PC-9 (cell line): ENCODE data around the gene RTN4RL1.

Experiments
- EZH2 ChIP-seq: fragments of 200-600 bp; sonication (generic); IDR thresholded peaks from 2 replicates; pipeline ENCODE4 v1.8.0; 2017; ENCODE audit warnings: antibody characterized with exemption, low read depth
- TF ChIP-seq, protein P1 (sequence below): fragments of 200-600 bp; sonication (generic); conservative IDR thresholded peaks from 2 replicates; pipeline ENCODE4 v1.6.1; 2017; ENCODE audit warnings: mixed run types, antibody characterized with exemption, mild to moderate bottlenecking, moderate library complexity

DNA sequence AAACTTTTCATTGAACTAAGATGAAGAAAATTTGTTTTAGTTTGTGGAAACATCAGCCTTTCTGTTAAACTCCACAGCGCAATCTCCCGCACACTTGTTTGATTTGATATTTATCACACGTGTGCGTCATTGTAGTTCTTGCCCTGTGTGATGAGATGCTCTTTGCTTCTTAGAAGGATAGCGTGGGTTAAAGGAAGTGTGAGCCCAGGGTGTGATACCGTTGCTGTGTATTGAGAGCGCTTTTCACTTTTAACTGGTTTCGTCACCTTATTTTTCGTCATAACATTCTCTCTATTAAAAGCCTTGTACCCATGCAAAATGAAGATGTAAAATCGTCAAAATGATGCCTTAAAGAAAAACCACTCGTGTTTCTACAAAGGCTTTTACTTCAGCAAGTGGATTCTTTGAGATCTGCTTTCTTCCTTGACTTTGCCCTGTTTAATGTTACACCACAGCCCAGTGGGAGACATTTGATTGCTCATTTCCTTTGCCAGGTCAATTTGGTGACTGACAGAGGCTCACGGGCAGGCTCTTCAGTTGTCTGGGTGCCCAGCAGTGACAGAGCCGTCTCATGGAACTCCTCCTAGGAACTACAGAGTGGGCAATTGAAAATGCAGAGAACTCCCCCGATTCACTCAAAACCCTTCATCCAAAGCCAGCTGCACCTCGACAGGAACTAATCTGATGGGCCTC, 134.2 kb downstream of the RTN4RL1 start:
- TF ChIP-seq, protein P1, sequence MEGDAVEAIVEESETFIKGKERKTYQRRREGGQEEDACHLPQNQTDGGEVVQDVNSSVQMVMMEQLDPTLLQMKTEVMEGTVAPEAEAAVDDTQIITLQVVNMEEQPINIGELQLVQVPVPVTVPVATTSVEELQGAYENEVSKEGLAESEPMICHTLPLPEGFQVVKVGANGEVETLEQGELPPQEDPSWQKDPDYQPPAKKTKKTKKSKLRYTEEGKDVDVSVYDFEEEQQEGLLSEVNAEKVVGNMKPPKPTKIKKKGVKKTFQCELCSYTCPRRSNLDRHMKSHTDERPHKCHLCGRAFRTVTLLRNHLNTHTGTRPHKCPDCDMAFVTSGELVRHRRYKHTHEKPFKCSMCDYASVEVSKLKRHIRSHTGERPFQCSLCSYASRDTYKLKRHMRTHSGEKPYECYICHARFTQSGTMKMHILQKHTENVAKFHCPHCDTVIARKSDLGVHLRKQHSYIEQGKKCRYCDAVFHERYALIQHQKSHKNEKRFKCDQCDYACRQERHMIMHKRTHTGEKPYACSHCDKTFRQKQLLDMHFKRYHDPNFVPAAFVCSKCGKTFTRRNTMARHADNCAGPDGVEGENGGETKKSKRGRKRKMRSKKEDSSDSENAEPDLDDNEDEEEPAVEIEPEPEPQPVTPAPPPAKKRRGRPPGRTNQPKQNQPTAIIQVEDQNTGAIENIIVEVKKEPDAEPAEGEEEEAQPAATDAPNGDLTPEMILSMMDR: no peak
- TF ChIP-seq EZH2: no peak
